Stimulated activated CD4-positive, alpha-beta T cell treated with anti-CD3 and anti-CD28 coated beads, Interleukin-4, amount 100 ng/mL, for 1 hour (primary cell): Measurements from ENCODE around the gene SLC12A3.

ENCODE experiments used
- DNase-seq: peaks from one replicate; pipeline ENCODE4 v3.0.0-alpha.2; 2020

SLC12A3 gene

GRCh38 chr16:56894331-56894917 is 29.4 kb downstream of the SLC12A3 start:
- no peak for DNase-seq

GRCh38 chr16:56895813-56896212 is 30.8 kb downstream of the SLC12A3 start:
- no peak for DNase-seq

DNA sequence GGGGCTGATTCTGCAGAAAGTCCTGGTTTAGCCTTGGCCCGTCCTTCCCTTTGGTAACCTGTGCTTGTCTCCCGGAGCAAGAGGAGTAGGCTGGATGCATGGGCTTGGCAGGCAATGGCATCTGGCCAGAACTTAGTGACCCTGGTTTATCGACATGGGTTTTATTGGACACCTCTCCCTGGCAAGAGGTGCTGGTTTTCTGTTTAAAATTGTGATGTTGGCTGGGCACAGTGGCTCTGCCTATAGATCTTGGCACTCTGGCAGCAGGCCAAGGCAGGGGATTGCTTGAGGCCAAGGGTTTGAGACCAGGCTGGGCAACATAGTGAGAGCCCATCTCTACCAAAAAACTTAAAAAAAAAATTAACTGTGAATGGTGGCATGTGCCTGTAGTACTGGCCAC is 31.2 kb downstream of the SLC12A3 start:
- no peak for DNase-seq

DNA sequence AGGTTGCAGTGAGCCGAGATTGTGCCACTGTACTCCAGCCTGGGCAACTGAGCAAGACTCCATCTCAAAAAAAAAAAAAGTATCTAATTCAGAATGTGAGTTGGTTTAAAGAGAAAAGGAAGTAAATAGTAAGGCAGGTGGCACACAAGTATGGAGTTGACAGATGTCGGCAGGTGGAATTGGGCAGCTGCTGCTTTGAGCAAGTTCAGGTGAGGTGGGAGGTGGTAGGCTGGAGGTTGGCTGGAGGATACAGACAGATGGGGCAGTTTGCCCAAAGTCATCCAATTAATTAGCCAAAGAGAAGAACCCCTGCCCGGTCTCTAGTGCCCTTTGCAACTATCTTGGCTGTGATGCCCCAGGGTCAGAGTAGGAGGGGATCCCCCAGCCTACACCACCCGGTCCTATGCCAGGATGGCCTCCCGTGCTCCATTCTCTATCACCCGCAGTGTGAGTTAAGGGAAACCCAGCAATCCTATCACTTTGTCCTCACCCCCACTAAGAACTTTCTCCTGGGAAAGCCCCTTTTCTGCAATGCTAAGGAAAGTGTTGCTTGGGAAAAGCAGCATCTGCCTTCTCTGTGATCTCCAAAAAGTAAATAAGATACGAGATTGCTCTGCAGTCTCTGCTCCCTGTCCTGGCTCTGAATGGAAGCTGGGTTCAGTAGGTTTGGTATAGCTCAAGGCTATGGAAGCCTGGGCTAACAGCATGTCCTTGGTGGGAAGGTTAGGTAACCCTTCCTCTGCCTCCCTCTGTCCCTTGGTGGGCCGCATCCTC is 32.2 kb downstream of the SLC12A3 start:
- no peak for DNase-seq

- DNase-seq, result no peak
Measured at GRCh38 chr16:56898847-56899246, 33.8 kb downstream of the SLC12A3 start.

DNA sequence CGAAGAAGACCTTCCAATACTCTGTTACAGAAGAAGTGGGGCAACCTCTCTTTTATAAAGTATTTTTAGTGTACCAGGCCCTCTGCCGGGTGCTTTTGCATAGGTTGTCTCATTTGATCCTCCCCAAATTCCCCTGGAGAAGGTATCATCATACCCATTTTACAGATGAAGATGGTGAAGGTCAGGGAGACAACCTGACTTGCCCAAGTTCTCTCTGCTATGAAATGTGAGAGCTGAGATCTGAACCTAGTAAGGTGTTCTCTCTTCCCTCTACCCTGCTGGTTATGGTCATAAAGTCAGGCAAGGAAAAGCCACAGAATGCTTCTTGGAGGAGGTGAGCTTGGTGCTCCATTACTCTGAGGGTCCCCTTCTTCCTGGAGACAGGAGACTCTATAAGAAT is 38.9 kb downstream of the SLC12A3 start:
- DNase-seq, result no peak

GRCh38 chr16:56907401-56907800 is 42.4 kb downstream of the SLC12A3 start:
- no peak for DNase-seq

GRCh38 chr16:56909527-56909979 is 44.5 kb downstream of the SLC12A3 start:
- no peak for DNase-seq

DNA sequence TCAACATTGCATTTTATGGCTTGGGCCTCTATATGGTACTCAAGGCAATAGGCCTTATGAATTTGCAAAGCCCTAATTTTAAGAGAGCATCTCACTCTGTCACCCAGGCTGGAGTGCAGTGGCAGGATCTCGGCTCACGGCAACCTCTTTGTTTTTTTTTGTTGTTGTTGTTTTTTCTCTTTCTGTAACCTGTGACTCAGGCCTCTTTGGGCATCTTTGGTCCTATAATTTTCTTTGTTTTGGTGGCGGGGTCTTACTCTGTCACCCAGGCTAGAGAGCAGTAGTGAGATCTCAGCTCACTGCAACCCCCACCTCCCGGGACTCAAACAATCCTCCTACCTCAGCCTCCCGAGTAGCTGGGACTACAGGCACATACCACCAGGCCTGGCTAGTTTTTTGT is 45.1 kb downstream of the SLC12A3 start:
- DNase-seq, result no peak

DNA sequence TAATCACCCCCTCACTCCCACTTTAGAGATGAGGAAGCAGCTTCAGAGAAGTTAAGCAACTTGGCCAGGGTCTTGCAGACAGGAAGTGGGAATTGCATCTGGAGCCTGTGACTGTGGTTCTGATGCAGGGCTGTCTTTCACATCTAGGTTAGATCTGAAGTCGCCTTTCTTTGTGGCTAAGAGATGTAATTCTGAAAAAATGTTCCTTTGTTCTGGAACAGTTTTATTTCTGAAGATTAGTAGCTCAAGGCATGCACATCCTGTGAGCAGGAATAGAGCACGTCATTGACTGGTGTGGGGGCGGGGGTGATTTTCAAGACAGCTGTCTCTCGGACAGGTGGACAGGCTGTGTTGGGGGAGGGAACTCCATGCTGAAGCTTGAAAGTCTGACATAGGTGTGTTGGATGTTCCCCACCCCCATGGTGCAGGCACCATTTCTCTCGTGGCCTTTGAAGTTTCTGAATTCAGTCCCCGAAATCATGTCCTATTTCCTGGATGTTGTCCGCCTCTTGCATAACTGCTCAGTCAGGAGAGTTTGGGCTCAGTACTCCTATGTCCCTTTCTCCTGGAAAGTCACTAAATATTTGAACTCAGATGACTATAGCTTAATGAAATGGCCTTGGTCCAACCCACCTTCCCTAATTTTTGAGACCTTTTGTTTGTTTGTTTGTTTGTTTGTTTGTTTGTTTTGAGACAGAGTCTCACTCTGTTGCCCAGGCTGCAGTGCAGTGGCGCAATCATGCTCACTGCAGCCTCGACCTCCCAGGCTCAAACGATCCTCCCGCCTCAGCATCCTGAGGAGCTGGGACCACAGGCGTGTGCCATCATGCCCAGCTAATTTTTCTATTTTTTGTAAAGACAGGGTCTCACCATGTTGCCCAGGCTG is 45.9 kb downstream of the SLC12A3 start:
- DNase-seq, result no peak

DNA sequence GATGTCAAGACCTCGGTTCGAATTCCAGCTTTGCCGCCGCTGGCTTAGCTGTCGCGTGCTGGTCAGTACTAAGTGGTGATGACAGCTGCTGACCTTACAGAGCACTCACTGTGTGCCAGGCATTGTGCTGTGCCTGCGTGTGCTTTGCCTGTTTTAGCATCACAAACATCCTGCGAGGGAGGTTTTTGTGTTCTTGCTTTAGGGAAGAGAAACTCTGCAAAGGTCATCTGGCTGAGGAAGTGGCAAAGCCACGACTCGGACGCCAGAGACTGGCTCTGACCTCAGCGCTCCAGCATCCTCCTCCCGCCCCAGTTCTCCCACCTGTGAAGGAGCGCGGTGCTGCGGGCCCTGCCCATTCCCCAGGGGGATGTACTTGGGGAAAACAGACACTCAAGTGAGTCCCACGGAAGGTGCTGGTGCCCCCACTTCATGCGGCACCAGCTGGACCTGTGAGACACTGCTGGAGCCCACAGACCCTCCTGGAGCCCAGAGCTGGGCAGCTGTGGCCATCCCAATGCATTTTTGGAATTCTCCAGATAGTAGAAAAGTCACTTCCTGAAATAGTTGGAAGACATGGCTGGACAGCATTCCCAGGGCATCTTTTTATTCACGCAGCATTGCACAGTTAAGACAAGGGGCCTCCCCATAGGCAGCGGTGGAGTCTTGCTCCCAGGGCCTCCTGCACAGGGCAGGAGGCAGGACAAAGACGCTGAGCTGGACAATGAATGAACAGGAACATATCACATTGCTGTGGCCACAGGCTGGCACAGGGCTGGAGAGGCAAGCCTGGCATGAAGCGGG is 47.0 kb downstream of the SLC12A3 start:
- no peak for DNase-seq

GRCh38 chr16:56912746-56913708 is 48.0 kb downstream of the SLC12A3 start:
- no peak for DNase-seq

DNA sequence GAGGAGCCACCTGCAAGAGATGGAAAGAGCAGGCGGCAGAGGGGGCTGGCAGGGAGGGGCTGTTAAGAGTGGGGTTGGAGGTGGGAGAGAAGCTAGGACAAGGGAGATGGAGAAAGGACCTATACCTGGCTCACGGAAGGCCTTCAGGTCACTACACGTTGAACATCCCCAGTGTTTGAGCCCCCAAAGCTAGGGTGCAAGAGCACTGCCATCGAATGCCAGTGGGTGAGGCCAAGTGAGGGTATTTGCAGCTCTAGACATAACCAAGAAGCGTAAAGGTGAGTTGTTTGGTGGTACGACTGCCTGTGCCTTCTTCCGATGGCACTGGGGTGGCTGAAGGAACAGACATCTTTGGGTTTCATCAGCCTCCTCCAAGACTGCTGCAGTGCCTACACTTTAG is 49.9 kb downstream of the SLC12A3 start:
- DNase-seq, result no peak

- DNase-seq, result no peak
Measured at GRCh38 chr16:56915336-56916119, 50.5 kb downstream of the SLC12A3 start.

- DNase-seq, result peak; percentile 16
Measured at GRCh38 chr16:56916571-56917403, 51.8 kb downstream of the SLC12A3 start.

- no peak for DNase-seq
Measured at GRCh38 chr16:56918467-56919012, 53.5 kb downstream of the SLC12A3 start.

DNA sequence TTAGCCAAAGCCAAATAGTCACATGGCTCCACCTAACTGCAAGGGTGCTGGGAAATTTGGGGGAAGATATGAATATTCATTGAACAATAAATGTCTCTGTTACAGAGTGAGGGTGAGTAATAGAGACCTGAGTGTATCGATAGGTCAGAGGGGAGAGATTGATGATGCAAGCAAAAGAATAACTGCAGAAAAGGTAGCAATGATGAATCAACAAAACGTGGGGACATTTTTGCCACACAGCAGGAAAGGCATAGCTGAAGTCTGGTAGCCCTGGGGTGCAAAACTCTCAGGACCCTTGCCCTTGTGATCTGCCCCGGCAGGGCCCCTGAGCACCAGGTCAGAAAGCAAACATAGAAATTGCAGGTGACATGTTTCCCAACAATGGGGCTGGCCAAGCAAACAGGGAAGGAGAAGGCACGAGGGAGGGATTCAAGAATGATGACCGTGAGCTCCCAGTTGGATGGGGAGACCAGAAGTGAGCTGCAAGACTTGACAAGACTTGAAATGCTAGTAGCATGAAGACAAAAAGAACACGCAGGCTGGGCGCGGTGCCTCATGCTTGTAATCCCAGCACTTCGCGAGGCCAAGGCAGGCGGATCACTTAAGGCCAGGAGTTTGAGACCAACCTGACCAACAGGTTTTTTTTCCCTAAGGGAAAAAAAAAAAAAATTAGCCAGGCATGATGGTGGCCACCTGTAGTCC is 54.2 kb downstream of the SLC12A3 start:
- DNase-seq, result no peak

DNA sequence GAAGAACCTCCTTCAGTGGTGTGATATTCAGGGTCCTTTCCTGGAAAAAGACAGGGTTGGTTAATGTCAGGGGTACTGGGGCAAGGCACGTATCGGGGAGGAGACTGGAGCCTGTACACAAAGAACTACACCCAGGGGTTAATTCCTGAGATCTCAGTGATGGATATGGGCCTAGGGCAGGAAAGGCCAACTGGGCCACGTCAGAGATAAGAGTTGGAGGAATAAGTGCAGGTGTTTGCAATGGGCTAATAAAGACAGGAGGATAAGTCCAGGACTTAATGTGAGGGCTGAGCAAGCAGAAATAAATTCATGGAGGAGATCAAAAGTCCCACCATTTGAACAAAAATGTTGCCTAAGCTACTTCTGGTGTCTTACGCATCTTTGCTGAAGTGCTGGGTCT is 56.6 kb downstream of the SLC12A3 start:
- no peak for DNase-seq
